GM23338 (cell line): Measurements from ENCODE around the gene CYTH1. TPM values are rescaled to one million over a fixed set of nuclear protein-coding genes. Genes with fewer than 3 reads are reported as not detected.
A peak's percentile ranks its signal among the peaks of the same experiment; 100 is the strongest.

ENCODE experiments used
- ATAC-seq: fragments of 200-7000 bp; cut with Tn5 transposase; 3 replicates; pipeline ENCODE4 v1.9.1; 2020
- DNase-seq: peaks from one replicate; pipeline ENCODE4 v3.0.0-alpha.2; 2015; ENCODE audit warnings: low spot score
- H2AFZ ChIP-seq: fragments of 200-600 bp; sonication (generic); 2 replicates; pipeline ENCODE4 v1.8.0; 2016; ENCODE audit warnings: antibody characterized with exemption, mild to moderate bottlenecking, moderate library complexity
- H3F3A ChIP-seq: fragments of 200-600 bp; sonication (generic); replicated peaks from 2 replicates; pipeline ENCODE4 v1.8.0; 2017; ENCODE audit warnings: antibody characterized with exemption, mixed run types, low read depth
- H3K27ac ChIP-seq: fragments of 200-600 bp; sonication (generic); 2 replicates; pipeline ENCODE4 v1.6.1; 2016; ENCODE audit warnings: low read depth
- H3K27me3 ChIP-seq: fragments of 200-600 bp; sonication (generic); 2 replicates; pipeline ENCODE4 v1.8.0; 2016; ENCODE audit warnings: mild to moderate bottlenecking, mixed run types, moderate library complexity; ENCODE audit not compliant: insufficient read depth
- H3K36me3 ChIP-seq: fragments of 200-600 bp; sonication (generic); 2 replicates; pipeline ENCODE4 v1.8.0; 2016; ENCODE audit warnings: mild to moderate bottlenecking; ENCODE audit not compliant: insufficient read depth
- H3K4me1 ChIP-seq: fragments of 200-600 bp; sonication (generic); 2 replicates; pipeline ENCODE4 v1.8.0; 2016; ENCODE audit warnings: mild to moderate bottlenecking, moderate library complexity; ENCODE audit not compliant: insufficient read depth
- H3K4me2 ChIP-seq: fragments of 200-600 bp; sonication (generic); 2 replicates; pipeline ENCODE4 v1.7.1; 2017; ENCODE audit warnings: mixed run types
- H3K4me3 ChIP-seq: fragments of 200-600 bp; sonication (generic); 2 replicates; pipeline ENCODE4 v1.6.1; 2016; ENCODE audit warnings: mixed run types
- H3K79me2 ChIP-seq: fragments of 200-600 bp; sonication (generic); replicated peaks from 2 replicates; pipeline ENCODE4 v1.8.0; 2017; ENCODE audit warnings: mild to moderate bottlenecking; ENCODE audit not compliant: insufficient read depth
- H3K9me2 ChIP-seq: fragments of 200-600 bp; sonication (generic); 2 replicates; pipeline ENCODE4 v1.8.0; 2017; ENCODE audit not compliant: insufficient read depth
- H4K20me1 ChIP-seq: fragments of 200-600 bp; sonication (generic); replicated peaks from 2 replicates; pipeline ENCODE4 v1.8.0; 2017; ENCODE audit warnings: mild to moderate bottlenecking; ENCODE audit not compliant: insufficient read depth
- H3K27ac Mint-ChIP-seq: 2 replicates; pipeline ENCODE4 v1.8.0; 2020; ENCODE audit warnings: inconsistent platforms, mild to moderate bottlenecking, moderate library complexity, mixed read lengths
- H3K27me3 Mint-ChIP-seq: 3 replicates; pipeline ENCODE4 v1.8.0; 2022; ENCODE audit warnings: low read depth, mild to moderate bottlenecking, moderate library complexity, mixed read lengths, inconsistent platforms; ENCODE audit not compliant: insufficient read depth, poor library complexity
- H3K36me3 Mint-ChIP-seq: 3 replicates; pipeline ENCODE4 v1.8.0; 2021; ENCODE audit warnings: low read depth, mild to moderate bottlenecking, inconsistent platforms, moderate library complexity, mixed read lengths
- H3K4me1 Mint-ChIP-seq: 3 replicates; pipeline ENCODE4 v1.8.0; 2020; ENCODE audit warnings: mild to moderate bottlenecking, inconsistent platforms, mixed read lengths
- H3K4me3 Mint-ChIP-seq: 3 replicates; pipeline ENCODE4 v1.8.0; 2021; ENCODE audit warnings: moderate library complexity, mild to moderate bottlenecking, inconsistent platforms, mixed read lengths
- H3K9me3 Mint-ChIP-seq: 3 replicates; pipeline ENCODE4 v1.8.0; 2020; ENCODE audit warnings: moderate library complexity, mild to moderate bottlenecking, inconsistent platforms, mixed read lengths
- CREB1 ChIP-seq: fragments of 250-450 bp; sonication (Bioruptor Pico); IDR thresholded peaks from 2 replicates; pipeline ENCODE4 v1.5.0; 2020; ENCODE audit warnings: low read depth, mild to moderate bottlenecking, moderate library complexity
- CTCF ChIP-seq, 2 experiments: fragments of 200-600 bp in 1 of 2; sonication (generic) in 1 of 2; conservative IDR thresholded peaks; 2 replicates each; pipeline versions ENCODE4 v1.5.1 to v1.6.1; 2016 to 2017; ENCODE audit warnings: antibody characterized with exemption in 2 of 2, low read depth in 2 of 2, mild to moderate bottlenecking in 2 of 2, moderate library complexity in 1 of 2
- ETS1 ChIP-seq: IDR thresholded peaks from 2 replicates; pipeline ENCODE4 v1.6.1; 2016; ENCODE audit warnings: antibody characterized with exemption
- EZH2phosphoT487 ChIP-seq: fragments of 200-600 bp; sonication (generic); IDR thresholded peaks from one replicate; pipeline ENCODE4 v1.8.1; 2018; ENCODE audit warnings: antibody characterized with exemption; ENCODE audit not compliant: unreplicated experiment
- JUNB ChIP-seq: IDR thresholded peaks from one replicate; pipeline ENCODE4 v1.6.1; 2016; ENCODE audit warnings: antibody characterized with exemption; ENCODE audit not compliant: unreplicated experiment
- NANOG ChIP-seq: IDR thresholded peaks from 2 replicates; pipeline ENCODE4 v1.6.1; 2016; ENCODE audit warnings: antibody characterized with exemption, borderline replicate concordance
- REST ChIP-seq: IDR thresholded peaks from one replicate; pipeline ENCODE4 v1.6.1; 2018; ENCODE audit warnings: antibody characterized with exemption; ENCODE audit not compliant: unreplicated experiment
- STAT1 ChIP-seq: IDR thresholded peaks from one replicate; pipeline ENCODE4 v1.6.1; 2016; ENCODE audit warnings: antibody characterized with exemption; ENCODE audit not compliant: unreplicated experiment
- ZNF114 ChIP-seq: fragments of 250-450 bp; sonication (Bioruptor Pico); IDR thresholded peaks from 2 replicates; pipeline ENCODE4 v1.5.0; 2020; ENCODE audit warnings: mild to moderate bottlenecking, moderate library complexity
- ZNF462 ChIP-seq: fragments of 250-450 bp; sonication (Bioruptor Pico); IDR thresholded peaks from 2 replicates; pipeline ENCODE4 v1.5.0; 2020; ENCODE audit warnings: mild to moderate bottlenecking, moderate library complexity
- polyA plus RNA-seq: library from polyadenylated mRNA; unstranded; fragments of >200 nt; fragmentation: Nextera tagmentation; extraction: Ambion mirVana; gene quantifications from 2 replicates; pipeline ENCODE4 v1.2.1, GENCODE V29; 2016
- total RNA-seq: library from RNA; depleted of rRNA; stranded (reverse); fragments of >200 nt; shearing (Covaris generic); gene quantifications from 2 replicates; pipeline ENCODE4 v1.2.3, GENCODE V29; 2014

Gene CYTH1
- total and polyA plus RNA-seq, 2 experiments from 2014 or later, result 13.8 to 14.5 TPM

- Histone ChIP-seq H3K4me1 (peaks cover 62% of the 10 kb centered on the region), H3K4me3 (peak overlapping the region; percentile 60), H3K79me2 (peaks cover 37% of the 10 kb centered on the region), H3K27me3 (no peaks in the 10 kb centered on the region), H3K9me2 (no peaks in the 10 kb centered on the region), H3K36me3 (no peaks in the 10 kb centered on the region), H4K20me1 (peaks cover 7% of the 10 kb centered on the region), H3K4me2 (peak overlapping the region; percentile 92), H3F3A (peaks cover 16% of the 10 kb centered on the region; the same call in 1 of the 2 replicates), H2AFZ (no peak overlapping the region), H3K27ac (no peak overlapping the region)
- Mint-ChIP-seq H3K27me3 (peaks cover 24% of the 10 kb centered on the region), H3K9me3 (no peaks in the 10 kb centered on the region), H3K4me3 (peak overlapping the region; percentile 75; the same call in 2 of the 3 replicates), H3K36me3 (no peaks in the 10 kb centered on the region), H3K27ac (no peak overlapping the region), H3K4me1 (peaks cover 72% of the 10 kb centered on the region)
- ATAC-seq (peak; percentile 10), DNase-seq (peak; percentile 25)
- TF ChIP-seq ZNF462 (CRISPR knock-in tag) (no peak), CREB1 (CRISPR knock-in tag) (no peak), JUNB (no peak), REST (no peak), CTCF (conservative IDR thresholded peaks at IDR 0.05; ENCODE audit: low read depth in 2 of 2) (no peak), EZH2phosphoT487 (no peak), ZNF114 (no peak), ETS1 (no peak), NANOG (no peak), STAT1 (no peak)
These were observed 59.8 kb downstream of the CYTH1 start for GRCh38 chr17:78722246-78722761.
